Measurements from ENCODE around the gene LHFPL2. TPM values are rescaled to one million over a fixed set of nuclear protein-coding genes. Genes with fewer than 3 reads are reported as not detected.
A peak's percentile ranks its signal among the peaks of the same experiment; 100 is the strongest.

The LHFPL2 gene
- total and polyA plus RNA-seq, 2 of the 4 experiments (the other 2 are of a cell fraction): 6.5 to 11.3 TPM

DNA sequence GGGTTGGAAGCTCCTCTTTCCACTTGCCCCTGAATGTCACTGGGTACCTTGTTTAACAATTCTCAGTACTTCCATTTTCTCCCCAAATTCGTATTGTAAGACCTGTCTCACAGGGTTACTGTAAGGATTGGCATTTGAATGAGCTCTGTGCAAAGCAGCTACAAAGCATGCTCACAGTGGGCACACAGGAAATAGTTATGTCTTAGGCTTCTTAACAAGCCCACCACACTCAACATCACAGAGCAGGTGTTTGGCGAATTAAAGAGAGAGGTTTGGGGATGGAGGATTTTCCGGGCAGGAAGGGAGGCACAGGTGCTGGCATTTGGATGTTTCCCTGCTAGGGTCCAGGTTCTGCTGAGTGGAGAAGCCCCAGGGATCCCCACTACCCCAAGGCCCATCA is 17.0 kb upstream of the LHFPL2 start:
- no peak overlapping the region for H3K9ac ChIP-seq (ENCODE audit: low read depth, low read length)
- BruUV-seq (replicated peaks): no TSS peak
- no peak overlapping the region for H4K8ac ChIP-seq (ENCODE audit: low read depth in 2 of 2, low read length in 2 of 2)
- H2BK5ac ChIP-seq (ENCODE audit: low read depth, low read length, poor library complexity, severe bottlenecking): no peak overlapping the region
- H2AK5ac ChIP-seq (ENCODE audit: low read depth, low read length): no peak overlapping the region; the same call in 1 of the 2 replicates
- H2AK9ac ChIP-seq (replicated peaks; ENCODE audit: low read depth, low read length, poor library complexity): no peak overlapping the region
- no peak overlapping the region for H3K56ac ChIP-seq (ENCODE audit: extremely low read depth, insufficient read depth, low read length)
- no CpG with 5 or more reads among the region's 3 CpGs for WGBS, 2 experiments (ENCODE audit: extremely low coverage in 2 of 2, insufficient read length in 1 of 2)
- TF ChIP-seq CEBPB (IDR thresholded peaks at IDR 0.05; ENCODE audit: low read depth, low read length): no peak
- no peak for TF ChIP-seq MAFK (IDR thresholded peaks at IDR 0.05; ENCODE audit: low read depth, low read length)
- no peak for TF ChIP-seq BHLHE40 (IDR thresholded peaks at IDR 0.05; ENCODE audit: low read depth, low read length)
- TF ChIP-seq RAD21 (IDR thresholded peaks at IDR 0.05; ENCODE audit: low read length): no peak
- TF ChIP-seq, protein P1, sequence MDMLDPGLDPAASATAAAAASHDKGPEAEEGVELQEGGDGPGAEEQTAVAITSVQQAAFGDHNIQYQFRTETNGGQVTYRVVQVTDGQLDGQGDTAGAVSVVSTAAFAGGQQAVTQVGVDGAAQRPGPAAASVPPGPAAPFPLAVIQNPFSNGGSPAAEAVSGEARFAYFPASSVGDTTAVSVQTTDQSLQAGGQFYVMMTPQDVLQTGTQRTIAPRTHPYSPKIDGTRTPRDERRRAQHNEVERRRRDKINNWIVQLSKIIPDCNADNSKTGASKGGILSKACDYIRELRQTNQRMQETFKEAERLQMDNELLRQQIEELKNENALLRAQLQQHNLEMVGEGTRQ (IDR thresholded peaks at IDR 0.05; ENCODE audit: low read depth, low read length): no peak
- no peak for TF ChIP-seq POLR2A (IDR thresholded peaks at IDR 0.05; ENCODE audit: low read depth, low read length)
- no peak overlapping the region for H3K23ac ChIP-seq (ENCODE audit: low read depth, low read length)
- no peaks in the 10 kb centered on the region for H4K20me1 ChIP-seq (ENCODE audit: insufficient read depth, low read length)
- H2BK15ac ChIP-seq (ENCODE audit: low read depth, low read length): peak overlapping the region; percentile 34; the same call in 1 of the 3 replicates
- 0 out of 2 replicates have a peak overlapping the region, but pooled peaks have one; percentile 14 for H4K91ac ChIP-seq (ENCODE audit: insufficient read depth, low read depth, low read length)
- DNase-seq: no peak
- H3K4ac ChIP-seq (ENCODE audit: low read depth, low read length): peak overlapping the region; percentile 46; the same call in 1 of the 2 replicates
- H3K4me1 ChIP-seq (ENCODE audit: control insufficient read depth, insufficient read depth, low read length): peaks cover 9% of the 10 kb centered on the region
- H3K18ac ChIP-seq (ENCODE audit: low read depth, low read length): peak overlapping the region; percentile 17; the same call in 1 of the 2 replicates
- CTCF ChIA-PET: interaction anchor here (0.8 kb wide), 1 partner anchor 10 kb away, joined by 3 read pairs; no protein-coding TSS in a partner anchor
- ATAC-seq (ENCODE audit: low read depth): no peak
- no peaks in the 10 kb centered on the region for H3K79me1 ChIP-seq (ENCODE audit: low read depth in 1 of 2, low read length in 2 of 2)
- H2BK20ac ChIP-seq (ENCODE audit: low read depth, low read length): peak overlapping the region; percentile 38
- H2BK120ac ChIP-seq (ENCODE audit: low read depth, low read length): peak overlapping the region; percentile 40
- POLR2A ChIA-PET (ENCODE audit: unreplicated experiment): no interaction called here
- H3K27ac ChIP-seq (ENCODE audit: insufficient read depth, low read length): no peak overlapping the region; the same call in 1 of the 2 replicates
- dilution Hi-C loops (cut with HindIII; ENCODE audit: low sequenced_read_pairs, unreplicated experiment): no loop called here
- in situ Hi-C loops (cut with MboI; ENCODE audit: low sequenced_read_pairs): no loop called here
- intact Hi-C loops (cut with micrococcal nuclease): no loop called here
- H3K27me3 ChIP-seq (ENCODE audit: control insufficient read depth, insufficient read depth, low read length): no peaks in the 10 kb centered on the region
- no peak overlapping the region; the same call in 1 of the 2 replicates for H3K4me2 ChIP-seq (ENCODE audit: low read depth, low read length)
- no peaks in the 10 kb centered on the region for H3K36me3 ChIP-seq (ENCODE audit: control insufficient read depth, insufficient read depth, low read length)
- H4K5ac ChIP-seq (ENCODE audit: low read depth, low read length): peak overlapping the region; percentile 38; the same call in 1 of the 2 replicates
- 0 out of 2 replicates have a peak overlapping the region, but pooled peaks have one; percentile 40 for H3K14ac ChIP-seq (replicated peaks; ENCODE audit: low read depth, low read length)
- no peak overlapping the region for H2AFZ ChIP-seq (replicated peaks; ENCODE audit: low read length, poor library complexity)
- no peaks in the 10 kb centered on the region for H3K9me3 ChIP-seq (ENCODE audit: control insufficient read depth, insufficient read depth, low read length)
- H3K9me1 ChIP-seq (ENCODE audit: insufficient read depth, low read length): peaks cover 10% of the 10 kb centered on the region
- no peak overlapping the region for H3K4me3 ChIP-seq (ENCODE audit: insufficient read depth, low read depth, low read length)

All from IMR-90 (cell line).